NCI-H1092 (cell line): ENCODE data around the gene PRKCZ.

Experiments used
- DNase-seq: peaks from one replicate; lab custom pipeline; 2025; lab: John Stamatoyannopoulos, UW

Gene PRKCZ

DNA sequence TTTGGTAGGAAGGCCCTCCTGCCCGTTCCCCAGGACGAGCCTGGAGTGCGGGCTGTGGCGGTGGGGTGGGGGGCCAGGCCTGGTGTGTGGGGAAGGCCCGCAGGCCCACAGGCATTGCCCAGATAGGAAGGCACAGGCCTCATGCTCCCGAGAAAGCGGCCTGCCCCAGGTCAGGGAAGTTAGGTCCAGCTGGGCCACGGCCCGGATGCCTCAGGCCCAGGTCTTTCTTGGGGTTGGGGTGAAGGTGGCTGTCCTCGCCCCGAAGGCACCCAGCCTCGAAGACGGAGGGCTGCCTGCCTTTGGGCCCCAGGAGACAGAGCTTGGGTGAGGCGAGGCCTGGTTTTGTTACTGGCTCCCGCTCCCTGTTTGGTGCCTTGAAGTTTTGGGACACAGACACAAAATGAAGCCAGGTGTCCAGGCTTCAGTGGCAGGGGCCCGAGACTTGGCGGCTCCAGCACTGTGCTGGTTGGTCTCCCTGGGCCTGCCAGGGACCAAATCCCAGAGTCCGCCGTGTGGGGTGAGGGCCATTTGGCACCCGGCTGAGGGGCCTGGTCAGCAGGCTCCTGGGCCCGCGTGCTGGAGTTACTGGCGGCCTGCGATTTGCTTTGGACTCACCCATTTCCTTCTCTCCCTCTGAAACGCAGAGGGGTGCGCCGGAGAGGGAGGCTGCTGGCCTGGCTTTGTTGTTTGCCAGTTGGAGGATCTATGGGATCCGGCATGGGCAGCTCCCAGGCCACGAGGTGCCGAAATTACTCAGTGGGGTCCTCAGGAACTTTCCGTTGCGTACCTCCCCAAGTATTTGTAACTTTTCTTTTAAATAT lies 179.9 kb downstream of the PRKCZ start:
- DNase-seq: no peak

DNA sequence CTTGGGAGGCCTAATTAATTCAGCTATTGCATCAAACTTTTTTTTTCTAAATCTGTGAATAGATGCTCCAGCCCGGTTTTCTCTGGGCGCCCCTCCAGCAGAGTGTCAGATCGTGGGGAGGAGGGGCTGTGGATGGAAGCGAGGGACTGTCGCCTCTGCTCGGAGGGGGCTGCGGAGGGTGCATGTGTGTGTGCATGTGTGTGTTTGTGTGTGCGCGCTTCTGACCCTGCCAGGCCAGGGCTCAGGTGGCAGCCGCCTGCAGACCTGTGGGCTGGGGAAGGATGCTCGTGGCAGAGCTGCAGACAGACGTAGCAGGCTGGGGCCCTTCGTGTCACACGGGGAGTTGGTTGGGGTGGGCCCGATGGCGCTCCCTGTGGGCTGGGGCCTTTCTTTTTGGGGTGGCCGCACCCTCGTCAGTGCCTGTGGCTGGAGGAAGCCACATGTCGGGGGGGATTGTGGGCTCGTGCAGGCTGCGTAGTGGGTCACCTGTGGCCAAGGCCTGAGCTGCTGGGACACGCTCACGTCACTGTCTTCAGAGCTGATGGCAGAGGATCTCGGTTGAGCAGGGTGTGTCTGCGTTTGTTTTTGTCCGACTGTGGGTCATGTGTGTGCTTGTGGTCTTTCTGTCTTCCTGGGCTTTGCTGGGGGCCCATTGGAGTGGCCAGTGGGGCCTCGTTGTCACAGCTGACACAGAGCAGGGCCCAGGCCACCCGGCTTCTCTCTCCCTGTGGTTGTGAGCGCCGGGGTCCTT lies 180.7 kb downstream of the PRKCZ start:
- no peak for DNase-seq

DNA sequence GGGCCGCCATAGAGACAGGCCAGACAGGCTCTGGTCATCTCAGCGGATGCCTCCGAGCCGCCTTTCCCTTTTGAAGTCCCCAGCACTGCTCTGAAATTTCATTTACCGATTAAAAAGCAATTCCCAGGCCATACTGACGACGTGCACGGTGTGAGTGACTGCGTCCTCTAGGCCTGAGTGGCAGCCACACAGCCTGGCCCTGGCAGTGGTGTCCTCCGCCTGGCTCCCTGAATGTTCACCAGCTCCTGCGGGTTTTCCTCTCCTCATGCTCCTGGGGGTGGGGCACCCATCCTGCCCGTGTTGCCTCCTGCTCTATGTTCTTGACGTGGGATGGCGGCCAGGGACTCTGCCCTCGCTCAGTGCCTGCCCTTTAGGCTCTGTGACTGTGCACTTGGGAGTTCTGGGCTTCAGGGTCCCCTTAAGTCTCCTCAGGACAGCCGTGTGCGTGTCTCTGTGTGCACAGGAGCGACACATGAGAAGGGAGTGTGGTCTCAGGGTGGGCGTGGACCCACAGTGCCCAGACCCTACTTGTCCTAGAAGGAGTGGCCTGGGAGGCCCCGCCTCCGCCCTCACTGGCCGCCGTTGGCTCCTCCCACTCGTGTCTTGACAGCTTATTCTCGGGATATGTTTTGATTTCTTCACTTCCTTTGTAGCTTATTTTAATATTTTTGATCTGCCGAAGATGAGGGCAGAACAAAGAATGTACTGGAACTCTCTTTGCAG lies 181.5 kb downstream of the PRKCZ start:
- no peak for DNase-seq

DNA sequence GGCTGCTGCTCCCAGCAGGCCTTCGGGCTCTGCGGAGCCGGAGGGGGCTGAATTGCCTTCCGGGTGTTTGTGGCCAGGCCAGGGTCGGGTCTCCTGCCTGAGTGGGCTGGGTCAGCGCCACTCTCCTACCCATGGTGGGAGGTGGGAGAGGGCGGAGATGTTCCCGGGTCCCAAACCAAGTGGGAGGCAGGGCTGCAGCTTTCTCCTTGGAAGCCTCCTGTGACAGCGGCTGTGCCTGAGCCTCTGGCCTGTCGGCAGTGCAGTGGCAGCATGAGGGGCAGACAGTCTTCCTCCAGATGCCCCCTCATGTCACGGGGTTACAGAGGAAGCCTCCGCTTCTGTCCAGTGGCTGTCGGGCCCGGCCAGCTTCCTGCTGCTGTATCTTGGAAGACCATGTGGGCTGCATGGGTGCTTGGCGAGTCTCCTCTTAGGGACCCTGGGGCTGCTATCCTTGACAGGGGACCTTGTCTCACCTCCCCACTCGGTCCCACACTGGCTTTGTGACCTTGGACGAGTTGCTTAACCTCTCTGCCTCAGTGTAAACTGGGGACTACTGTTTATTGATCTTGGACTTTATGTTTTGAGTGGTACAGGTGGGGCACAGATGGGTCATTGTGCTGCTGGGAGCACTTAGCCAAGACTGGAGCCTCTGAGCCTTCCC lies 182.2 kb downstream of the PRKCZ start:
- no peak for DNase-seq

DNA sequence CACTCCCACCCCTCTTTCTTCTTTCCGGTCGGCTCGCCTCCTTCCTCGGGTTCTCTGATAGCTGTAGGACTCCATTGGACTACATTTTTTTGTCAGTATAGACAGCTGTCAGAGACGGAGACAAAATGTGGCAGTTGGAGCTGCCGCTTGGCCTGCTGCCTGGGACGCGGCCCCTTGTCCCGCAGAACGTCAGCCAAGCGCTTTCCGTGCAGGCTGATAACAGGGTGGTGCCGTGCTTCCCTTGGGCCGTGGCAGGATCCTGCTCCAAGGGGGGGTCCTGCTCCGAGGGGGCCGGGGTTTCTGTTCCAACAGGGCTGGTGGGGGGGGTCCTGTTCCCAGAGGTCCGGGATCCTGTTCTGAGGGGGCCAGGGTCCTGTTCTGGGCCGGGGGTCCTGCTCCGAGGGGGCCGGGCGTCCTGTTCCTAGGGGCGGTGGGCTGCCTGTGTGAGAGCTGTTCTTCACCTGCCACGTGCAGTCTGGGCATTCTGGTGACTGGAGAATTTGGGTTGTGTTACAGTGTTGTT lies 182.8 kb downstream of the PRKCZ start:
- DNase-seq: no peak

DNA sequence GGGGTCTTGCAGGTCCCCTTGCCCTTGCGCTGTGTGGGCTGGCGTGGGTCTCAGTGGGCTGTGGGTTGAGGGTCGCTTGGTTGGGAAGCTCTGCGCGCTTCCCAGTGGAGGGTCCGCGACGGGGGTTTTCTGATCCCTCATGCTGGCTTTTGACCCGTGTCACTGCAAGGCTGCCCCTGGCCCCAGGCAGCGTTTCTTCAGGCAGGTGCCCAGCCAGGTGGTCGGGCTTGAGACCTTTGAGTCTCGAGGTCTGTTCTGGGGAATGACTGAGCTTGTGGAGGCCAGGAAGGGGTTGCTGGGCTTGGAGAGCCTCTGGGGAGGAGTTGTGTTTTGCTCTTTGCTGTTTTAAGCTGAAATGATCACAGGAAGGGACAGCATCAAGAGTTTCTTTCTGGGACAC lies 183.3 kb downstream of the PRKCZ start:
- DNase-seq: no peak

DNA sequence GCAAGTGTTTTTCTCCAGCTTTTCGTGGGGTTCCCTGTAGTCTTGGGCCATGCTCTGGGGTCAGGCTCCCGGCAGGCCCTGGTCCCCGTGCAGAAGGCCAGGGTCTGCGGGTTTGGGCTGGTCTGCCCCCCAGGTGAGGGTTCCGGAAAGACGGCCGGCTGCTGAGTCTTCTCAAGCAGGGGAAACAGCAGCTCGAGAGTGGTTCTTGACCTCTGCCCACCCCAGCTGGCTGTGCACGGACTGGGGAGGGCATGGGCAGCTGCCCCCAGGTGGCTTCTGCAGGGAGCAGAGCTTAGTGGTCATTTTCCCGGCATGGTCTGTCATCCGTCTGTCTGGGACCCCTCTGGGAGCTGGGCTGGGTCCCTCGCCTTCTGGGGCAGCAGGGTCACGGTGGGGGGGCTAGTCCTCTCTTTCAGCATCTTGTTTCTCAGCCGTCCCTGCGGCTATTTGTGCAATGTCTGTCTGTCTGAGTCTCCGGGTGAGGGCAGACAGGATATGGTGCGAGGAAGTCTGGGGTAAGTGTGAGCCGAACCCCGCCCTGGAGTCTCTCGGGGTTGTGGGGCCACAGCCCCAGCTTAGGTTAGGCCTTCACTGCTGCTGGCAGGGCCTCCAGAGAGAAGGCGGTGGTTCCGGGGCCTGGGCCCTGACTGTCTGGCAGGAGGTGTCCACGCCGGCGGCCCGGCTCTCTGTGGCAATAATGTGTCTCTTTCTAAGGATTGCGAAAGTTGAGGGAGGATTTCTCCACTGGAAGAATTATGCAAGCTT lies 184.0 kb downstream of the PRKCZ start:
- DNase-seq: no peak

DNA sequence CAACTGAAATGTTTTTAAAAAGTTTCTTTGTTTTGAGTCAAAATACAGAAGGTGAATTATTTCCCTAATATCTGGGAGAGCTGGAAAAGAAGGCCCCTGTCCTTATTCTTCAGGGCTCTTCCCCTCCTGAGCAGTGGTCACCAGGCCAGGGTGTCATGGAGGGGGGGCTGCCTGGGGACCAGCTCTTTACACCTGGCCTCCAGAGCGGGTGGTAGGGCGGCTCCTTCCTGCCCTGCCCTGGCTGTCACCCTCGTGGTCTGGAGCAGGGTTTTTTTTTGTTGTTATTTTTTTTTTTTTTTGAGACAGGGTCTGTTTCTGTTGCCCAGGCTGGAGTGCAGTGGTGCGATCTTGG lies 184.5 kb downstream of the PRKCZ start:
- no peak for DNase-seq
